ENCODE measurements around the gene TCP11L1.

DNA sequence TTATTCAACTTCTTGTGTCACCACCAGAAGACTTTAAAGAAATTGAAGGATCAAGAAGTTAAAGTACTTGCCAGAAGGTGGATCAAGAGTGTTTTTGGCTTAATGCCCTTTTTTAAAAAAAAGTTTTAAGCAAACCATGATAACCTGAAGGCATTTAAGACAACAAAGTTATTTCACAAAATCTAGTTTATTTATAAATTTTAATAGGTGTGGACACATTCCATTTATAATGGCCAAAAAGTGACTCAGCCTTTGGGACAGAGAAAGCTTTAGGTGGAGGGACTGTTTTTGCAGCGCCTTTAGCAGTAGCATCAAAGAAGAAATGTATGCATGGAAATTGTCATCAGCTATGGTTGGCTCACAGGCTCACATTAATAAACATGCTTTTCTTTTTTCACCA is 17.9 kb downstream of the TCP11L1 start:
- no peak for TF ChIP-seq POLR2A (IDR thresholded peaks at IDR 0.05)
- no peak for TF ChIP-seq CTCF (IDR thresholded peaks at IDR 0.05)

All from vagina (tissue), 2 donors.